Stomach (tissue), 4 donors: ENCODE data around the gene NEURL2.

Experiments used
- CTCF ChIP-seq, 7 experiments: fragments of 450-650 bp in 4 of 7; fragments of 200-600 bp in 3 of 7; sonication (generic) in 3 of 7; IDR thresholded peaks; one replicate each; pipeline ENCODE4 v1.5.1; 2016 to 2019; ENCODE audit warnings: antibody characterized with exemption in 7 of 7, control low read depth in 2 of 7, mild to moderate bottlenecking in 1 of 7
- EP300 ChIP-seq: sonication (generic); formaldehyde crosslinking; IDR thresholded peaks from one replicate; pipeline ENCODE4 v1.6.1; 2017; ENCODE audit warnings: antibody characterized with exemption

- TF ChIP-seq CTCF (IDR thresholded peaks at IDR 0.05) (no peak), EP300 (no peak)
Measured at GRCh38 chr20:45908084-45908483, 17.1 kb upstream of the NEURL2 start.
